H1 (cell line): ENCODE data around the gene MAP3K13. TPM values are rescaled to one million over a fixed set of nuclear protein-coding genes. Genes with fewer than 3 reads are reported as not detected.

Experiments used
- CTCF ChIA-PET: fragments of 300-600 bp; sonication (Branson Sonifier 250); formaldehyde crosslinking; loops from one replicate; lab custom pipeline; 2021; ENCODE audit not compliant: partially characterized antibody; lab: Charles Lee
- POLR2A ChIA-PET: fragments of 300-600 bp; sonication (Branson Sonifier 250); formaldehyde crosslinking; loops from one replicate; lab custom pipeline; 2021; ENCODE audit warnings: inconsistent platforms; ENCODE audit not compliant: partially characterized antibody; lab: Charles Lee
- DNase-seq, 2 experiments: peaks; one replicate each; pipeline versions ENCODE4 v3.0.0 to v3.0.0-alpha.2; 2010 to 2022; ENCODE audit warnings: low spot score in 2 of 2, low read depth in 1 of 2, mixed read lengths in 1 of 2
- FAIRE-seq: peaks from 2 replicates; lab custom pipeline; 2011; peaks lifted over from hg19 to GRCh38; lab: Jason Lieb, UNC
- H2AFZ ChIP-seq: 2 replicates; pipeline ENCODE4 v1.8.1; 2012; ENCODE audit warnings: low read length, inconsistent platforms
- H2AK5ac ChIP-seq: 2 replicates; pipeline ENCODE4 v1.6.1; 2013; ENCODE audit warnings: low read depth, low read length
- H2BK120ac ChIP-seq: replicated peaks from 2 replicates; pipeline ENCODE3; 2013; ENCODE audit warnings: low read depth, low read length, inconsistent platforms
- H2BK12ac ChIP-seq: 2 replicates; pipeline ENCODE4 v1.6.1; 2013; ENCODE audit warnings: low read depth, low read length
- H2BK15ac ChIP-seq: 2 replicates; pipeline ENCODE4 v1.6.1; 2013; ENCODE audit warnings: low read length
- H2BK20ac ChIP-seq: 2 replicates; pipeline ENCODE4 v1.6.1; 2013; ENCODE audit warnings: low read length
- H2BK5ac ChIP-seq: 2 replicates; pipeline ENCODE4 v1.6.1; 2013; ENCODE audit warnings: low read depth, low read length
- H3K14ac ChIP-seq: 2 replicates; pipeline ENCODE4 v1.6.1; 2013; ENCODE audit warnings: inconsistent platforms; ENCODE audit not compliant: insufficient read length
- H3K18ac ChIP-seq: 2 replicates; pipeline ENCODE4 v1.6.1; 2013; ENCODE audit warnings: low read length; ENCODE audit errors: extremely low read depth
- H3K23ac ChIP-seq: 2 replicates; pipeline ENCODE4 v1.6.1; 2013; ENCODE audit warnings: inconsistent platforms; ENCODE audit not compliant: insufficient read length
- H3K23me2 ChIP-seq: 2 replicates; pipeline ENCODE4 v1.6.1; 2013; ENCODE audit warnings: low read depth, low read length
- H3K27ac ChIP-seq: 2 replicates; pipeline ENCODE4 v1.6.1; 2011; ENCODE audit warnings: low read depth, low read length, inconsistent platforms
- H3K27me3 ChIP-seq, 4 experiments: replicated peaks in 1 of 4; 1 replicate in 1 of 4; 2 replicates in 3 of 4; pipeline versions ENCODE4 v1.6.1 to v1.8.1; 2011 to 2013; ENCODE audit warnings: low read length in 3 of 4, mild to moderate bottlenecking in 3 of 4, inconsistent platforms in 2 of 4, mixed read lengths in 2 of 4, moderate library complexity in 1 of 4; ENCODE audit not compliant: control insufficient read depth in 3 of 4, insufficient read depth in 3 of 4; ENCODE audit errors: extremely low read depth in 1 of 4
- H3K36me3 ChIP-seq, 4 experiments: 2 replicates each; pipeline versions ENCODE4 v1.6.1 to v1.8.1; 2011 to 2013; ENCODE audit warnings: mild to moderate bottlenecking in 4 of 4, low read length in 3 of 4, moderate library complexity in 2 of 4, control low read depth in 1 of 4, inconsistent platforms in 1 of 4; ENCODE audit not compliant: insufficient read depth in 4 of 4, control insufficient read depth in 2 of 4
- H3K4ac ChIP-seq: replicated peaks from 2 replicates; pipeline ENCODE3; 2013; ENCODE audit warnings: low read length, low read depth, mixed read lengths, inconsistent platforms; ENCODE audit not compliant: insufficient read length
- H3K4me1 ChIP-seq, 4 experiments: replicated peaks in 1 of 4; 1 replicate in 1 of 4; 2 replicates in 3 of 4; pipeline versions ENCODE4 v1.6.1 to v1.8.1; 2011 to 2013; ENCODE audit warnings: low read length in 3 of 4, inconsistent platforms in 2 of 4, mixed read lengths in 1 of 4; ENCODE audit not compliant: insufficient read depth in 4 of 4, control insufficient read depth in 3 of 4
- H3K4me2 ChIP-seq, 2 experiments: 2 replicates each; pipeline versions ENCODE4 v1.6.1 to v1.8.1; 2011 to 2013; ENCODE audit warnings: low read depth in 2 of 2, low read length in 2 of 2, control low read depth in 1 of 2, inconsistent platforms in 1 of 2, mild to moderate bottlenecking in 1 of 2; ENCODE audit not compliant: insufficient read depth in 1 of 2
- H3K4me3 ChIP-seq, 4 experiments: fragments of 200-600, 300-600 bp in 1 of 4; sonication (generic), shearing (Covaris generic), sonication (Bioruptor Twin) in 1 of 4; 2 replicates each; pipeline versions ENCODE4 v1.5.1 to v1.8.1; 2011 to 2016; ENCODE audit warnings: low read length in 4 of 4, low read depth in 3 of 4, control low read depth in 2 of 4, inconsistent platforms in 2 of 4, mild to moderate bottlenecking in 2 of 4, mixed read lengths in 1 of 4, moderate library complexity in 1 of 4; ENCODE audit not compliant: insufficient read depth in 2 of 4; ENCODE audit errors: extremely low read depth in 1 of 4
- H3K56ac ChIP-seq: replicated peaks from 2 replicates; pipeline ENCODE3; 2013; ENCODE audit warnings: low read depth, mild to moderate bottlenecking, mixed read lengths, low read length, inconsistent platforms; ENCODE audit not compliant: insufficient read length
- H3K79me1 ChIP-seq: 2 replicates; pipeline ENCODE4 v1.6.1; 2013; ENCODE audit warnings: low read depth, low read length, control low read depth
- H3K79me2 ChIP-seq, 2 experiments: 2 replicates each; pipeline versions ENCODE4 v1.6.1 to v1.8.1; 2012 to 2013; ENCODE audit warnings: low read length in 2 of 2, mild to moderate bottlenecking in 2 of 2, inconsistent platforms in 1 of 2; ENCODE audit not compliant: insufficient read depth in 2 of 2, control insufficient read depth in 1 of 2
- H3K9ac ChIP-seq, 4 experiments: replicated peaks in 1 of 4; 1 replicate in 1 of 4; 2 replicates in 3 of 4; pipeline versions ENCODE4 v1.6.1 to v1.8.1; 2011 to 2013; ENCODE audit warnings: low read depth in 3 of 4, low read length in 3 of 4, control low read depth in 2 of 4, mild to moderate bottlenecking in 2 of 4, moderate library complexity in 2 of 4, inconsistent platforms in 1 of 4; ENCODE audit errors: extremely low read depth in 1 of 4
- H3K9me3 ChIP-seq, 2 experiments: 2 replicates each; pipeline versions ENCODE4 v1.6.1 to v1.8.1; 2012 to 2013; ENCODE audit warnings: mild to moderate bottlenecking in 2 of 2, moderate library complexity in 2 of 2, control low read depth in 1 of 2, inconsistent platforms in 1 of 2, low read depth in 1 of 2, low read length in 1 of 2, mixed read lengths in 1 of 2; ENCODE audit not compliant: insufficient read depth in 2 of 2
- H4K20me1 ChIP-seq, 2 experiments: replicated peaks in 1 of 2; 2 replicates each; pipeline versions ENCODE3 to v1.8.1; 2011 to 2013; ENCODE audit warnings: inconsistent platforms in 2 of 2, low read length in 2 of 2, mild to moderate bottlenecking in 1 of 2; ENCODE audit not compliant: insufficient read depth in 2 of 2, control insufficient read depth in 1 of 2
- H4K5ac ChIP-seq: 2 replicates; pipeline ENCODE4 v1.6.1; 2013; ENCODE audit warnings: low read length, low read depth, mixed read lengths, inconsistent platforms; ENCODE audit not compliant: insufficient read length
- H4K8ac ChIP-seq: 2 replicates; pipeline ENCODE4 v1.8.0; 2013; ENCODE audit warnings: mild to moderate bottlenecking, moderate library complexity, low read length, inconsistent platforms; ENCODE audit not compliant: insufficient read depth; ENCODE audit errors: extremely low read depth
- H4K91ac ChIP-seq: replicated peaks from 2 replicates; pipeline ENCODE3; 2013; ENCODE audit warnings: low read length, mixed read lengths, inconsistent platforms; ENCODE audit not compliant: insufficient read length
- CREB1 ChIP-seq: IDR thresholded peaks from 2 replicates; pipeline ENCODE4 v1.6.1; 2012; ENCODE audit warnings: inconsistent platforms
- PHF8 ChIP-seq: fragments of 200-600 bp; sonication (generic); conservative IDR thresholded peaks from 2 replicates; pipeline ENCODE4 v1.7.1; 2012; ENCODE audit warnings: low read depth, mild to moderate bottlenecking, inconsistent platforms, low read length, moderate library complexity
- POU5F1 ChIP-seq: IDR thresholded peaks from 2 replicates; pipeline ENCODE4 v1.6.1; 2011; ENCODE audit warnings: low read depth, mild to moderate bottlenecking, low read length, moderate library complexity
- RFX5 ChIP-seq: IDR thresholded peaks from 2 replicates; pipeline ENCODE4 v1.6.1; 2011; ENCODE audit warnings: low read depth, low read length, improper control_type of control experiment, borderline replicate concordance
- RXRA ChIP-seq: IDR thresholded peaks from 2 replicates; pipeline ENCODE4 v1.6.1; 2011; ENCODE audit warnings: low read depth, mild to moderate bottlenecking, low read length, moderate library complexity; ENCODE audit not compliant: insufficient read depth
- ZNF274 ChIP-seq: IDR thresholded peaks from 2 replicates; pipeline ENCODE4 v1.7.0; 2012; ENCODE audit warnings: low read length, borderline replicate concordance; ENCODE audit errors: extremely low read depth
- WGBS, 2 experiments: shearing (Covaris generic) in 1 of 2; methylation state at CpG; one replicate each; pipeline versions ENCODE4 v1.1.6 to v1.1.7; 2013 to 2015; ENCODE audit warnings: low lambda C conversion rate in 2 of 2, mixed read lengths in 2 of 2, inconsistent platforms in 1 of 2, low coverage in 1 of 2, missing lambda C conversion rate in 1 of 2; ENCODE audit not compliant: insufficient replicate concordance in 2 of 2, insufficient coverage in 1 of 2, insufficient read length in 1 of 2; ENCODE audit errors: extremely low coverage in 1 of 2, missing lambda C conversion rate in 1 of 2; 5-methylcytosine and 5-hydroxymethylcytosine counted together
- polyA plus RNA-seq, 7 experiments: library from polyadenylated mRNA; depleted of rRNA in 3 of 7; stranded (reverse) in 5 of 7; unstranded in 2 of 7; fragments of >200 nt in 5 of 7; fragments of 200-250 nt in 2 of 7; gene quantifications; 1 replicate in 5 of 7; 2 replicates in 1 of 7; 4 replicates in 1 of 7; pipeline versions ENCODE4 v1.2.1 to v1.2.3, GENCODE V29; 2011 to 2013; ENCODE audit warnings: missing spikeins in 2 of 7, mixed read lengths in 2 of 7
- total RNA-seq: library from RNA; stranded (reverse); fragmentation: NEBNext Ultra II Directional; extraction: Animal tissue kit (Norgen Biotek cat#: 25700); gene quantifications from 2 replicates; pipeline ENCODE4 v1.2.1, GENCODE V29; 2021

MAP3K13 gene
- total and polyA plus RNA-seq, 2 of the 8 experiments (the other 6 are each of a cell fraction or from before 2014, with no cell fraction given), result 6.8 to 17.9 TPM

DNA sequence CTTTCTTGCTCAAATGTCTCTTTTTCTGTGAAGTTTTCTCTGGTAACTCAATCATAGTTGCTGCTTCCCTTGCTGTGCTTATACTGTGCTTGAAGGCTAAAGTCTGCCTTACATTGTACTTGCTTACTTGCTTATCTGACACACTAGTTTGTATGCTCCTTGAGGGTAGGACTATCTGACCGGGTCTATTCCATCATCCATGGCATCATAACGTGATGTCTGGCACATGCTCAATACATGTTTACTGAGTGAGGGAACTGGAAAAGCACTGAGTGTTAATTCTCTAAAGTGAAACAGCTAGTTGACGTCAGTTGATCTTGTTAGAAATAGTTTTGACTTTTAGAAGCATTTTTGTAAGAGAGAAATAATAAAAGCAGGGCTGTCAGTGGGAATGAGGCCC, 42.7 kb downstream of the MAP3K13 start:
- no peaks in the 10 kb centered on the region for H3K9me3 ChIP-seq
- H2AFZ ChIP-seq, result no peak overlapping the region
- no peak overlapping the region for H4K91ac ChIP-seq
- H2AK5ac ChIP-seq, result no peak overlapping the region
- no peak overlapping the region for H2BK120ac ChIP-seq
- no peak overlapping the region for H4K8ac ChIP-seq
- no peak overlapping the region for H2BK5ac ChIP-seq
- 84% methylated on average over 3 of the region's 3 CpGs; no CpG with 5 or more reads in 1 of the 2 experiments for WGBS, 2 experiments
- H3K27me3 ChIP-seq, result no peaks in the 10 kb centered on the region
- H3K23ac ChIP-seq, result no peak overlapping the region
- no peaks in the 10 kb centered on the region for H3K79me2 ChIP-seq
- no peaks in the 10 kb centered on the region for H3K36me3 ChIP-seq
- H3K4me1 ChIP-seq, result no peaks in the 10 kb centered on the region
- H3K4me2 ChIP-seq, result no peak overlapping the region
- POLR2A ChIA-PET, result no interaction called here
- no peak overlapping the region for H3K4me3 ChIP-seq
- H3K56ac ChIP-seq, result no peak overlapping the region
- DNase-seq (no peak), FAIRE-seq (no peak)
- H2BK15ac ChIP-seq, result no peak overlapping the region
- H4K5ac ChIP-seq, result no peak overlapping the region
- no peak overlapping the region for H2BK12ac ChIP-seq
- H4K20me1 ChIP-seq, result no peaks in the 10 kb centered on the region
- H3K79me1 ChIP-seq, result no peaks in the 10 kb centered on the region
- TF ChIP-seq RXRA (no peak), PHF8 (no peak), ZNF274 (no peak), RFX5 (no peak), POU5F1 (no peak), CREB1 (no peak)
- no peak overlapping the region for H3K4ac ChIP-seq
- H3K23me2 ChIP-seq, result no peaks in the 10 kb centered on the region
- CTCF ChIA-PET, result no interaction called here
- H2BK20ac ChIP-seq, result no peak overlapping the region
- H3K18ac ChIP-seq, result no peak overlapping the region
- H3K14ac ChIP-seq, result no peak overlapping the region
- no peak overlapping the region for H3K27ac ChIP-seq
- no peak overlapping the region for H3K9ac ChIP-seq
